Stimulated activated CD8-positive, alpha-beta memory T cell treated with anti-CD3 and anti-CD28 coated beads, Interleukin-15, amount 100 ng/mL, for 4 hours (primary cell): ENCODE data around the gene HSP90AA1.

Experiments used
- DNase-seq, 2 donors: peaks; one replicate each; pipeline ENCODE4 v3.0.0-alpha.2; 2020; ENCODE audit warnings: low read depth in 2 of 2

Gene HSP90AA1

DNA sequence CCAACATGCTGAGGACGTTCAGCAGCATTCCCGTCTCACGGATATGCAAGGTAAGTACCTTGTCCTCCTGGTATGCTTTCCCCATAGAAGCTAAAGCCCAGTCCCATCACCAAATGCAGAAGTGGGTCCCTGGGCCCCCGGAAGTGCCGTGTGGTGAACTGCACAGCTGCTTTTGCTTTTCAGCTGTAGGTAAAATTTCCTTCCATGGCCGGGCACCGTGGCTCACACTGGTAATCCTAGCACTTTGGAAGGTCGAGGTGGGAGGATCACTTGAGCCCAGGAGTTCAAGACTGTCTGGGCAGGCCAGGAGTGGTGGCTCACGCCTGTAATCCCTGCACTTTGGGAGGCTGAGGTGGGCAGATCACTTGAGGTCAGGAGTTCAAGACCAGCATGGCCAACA, 44.1 kb downstream of the HSP90AA1 start:
- no peak for DNase-seq

GRCh38 chr14:102040153-102040552, 46.7 kb downstream of the HSP90AA1 start:
- no peak for DNase-seq

- DNase-seq, result no peak
Observed at GRCh38 chr14:102039157-102039556, 47.7 kb downstream of the HSP90AA1 start.

GRCh38 chr14:102037686-102038085, 49.2 kb downstream of the HSP90AA1 start:
- no peak for DNase-seq

DNA sequence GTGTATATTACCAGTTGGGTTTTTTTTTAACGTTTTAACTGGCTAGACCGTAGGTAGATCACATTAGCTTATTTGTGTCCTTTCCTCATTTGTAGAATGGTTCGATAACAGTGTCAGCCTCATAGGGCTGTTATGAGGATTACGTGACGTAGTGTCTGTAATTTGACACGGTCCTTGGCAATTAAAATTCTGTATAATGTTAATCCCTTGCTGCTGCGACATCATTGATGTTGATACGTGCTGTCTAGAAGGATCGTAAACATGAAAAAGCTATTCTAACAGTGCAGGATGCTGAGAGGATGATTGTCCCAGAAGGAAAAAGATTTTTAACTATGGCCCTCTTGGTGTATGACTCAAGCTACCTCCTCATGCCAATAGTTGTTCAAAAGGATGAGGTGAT, 50.9 kb downstream of the HSP90AA1 start:
- no peak for DNase-seq

- DNase-seq, result no peak
Observed at GRCh38 chr14:102034301-102034700, 52.5 kb downstream of the HSP90AA1 start.

GRCh38 chr14:102033241-102033640, 53.6 kb downstream of the HSP90AA1 start:
- DNase-seq, result no peak
